ENCODE measurements around the gene TMEM145.

TMEM145 gene

DNA sequence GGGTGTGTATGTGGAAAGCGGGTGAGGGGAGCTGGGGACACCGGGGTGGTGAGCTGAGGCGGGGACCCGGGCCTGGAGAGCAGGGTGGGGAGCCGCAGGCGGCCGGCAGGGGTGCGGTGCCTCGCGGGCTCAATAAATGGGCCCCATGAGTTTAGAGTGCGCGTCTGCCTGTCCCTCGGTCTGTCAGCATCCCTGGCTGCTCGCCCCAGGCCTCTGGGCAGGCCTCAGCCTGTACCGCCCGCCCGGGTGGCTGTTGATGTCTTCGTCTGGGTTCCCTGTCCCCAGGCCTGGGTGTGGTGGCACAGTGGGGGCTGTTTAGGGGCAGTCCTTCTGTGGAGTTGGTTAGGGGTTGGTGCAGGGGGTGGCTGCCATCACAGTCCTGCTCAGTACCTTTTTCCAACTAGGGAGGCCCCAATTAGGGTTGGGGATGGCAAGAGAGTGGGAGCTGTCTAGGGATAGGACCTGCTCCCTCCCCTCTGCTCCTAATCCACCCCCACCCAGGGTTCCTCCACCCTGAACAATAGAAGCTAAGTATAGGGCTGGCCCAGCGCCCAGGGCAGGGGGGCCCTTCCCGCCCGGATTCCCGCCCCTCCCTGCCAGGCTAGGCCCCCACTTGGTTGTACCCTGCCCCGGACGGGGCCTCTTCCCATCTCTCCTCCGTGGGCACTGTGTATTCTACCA, 31.8 kb upstream of the TMEM145 start:
- TF ChIP-seq, protein P1, sequence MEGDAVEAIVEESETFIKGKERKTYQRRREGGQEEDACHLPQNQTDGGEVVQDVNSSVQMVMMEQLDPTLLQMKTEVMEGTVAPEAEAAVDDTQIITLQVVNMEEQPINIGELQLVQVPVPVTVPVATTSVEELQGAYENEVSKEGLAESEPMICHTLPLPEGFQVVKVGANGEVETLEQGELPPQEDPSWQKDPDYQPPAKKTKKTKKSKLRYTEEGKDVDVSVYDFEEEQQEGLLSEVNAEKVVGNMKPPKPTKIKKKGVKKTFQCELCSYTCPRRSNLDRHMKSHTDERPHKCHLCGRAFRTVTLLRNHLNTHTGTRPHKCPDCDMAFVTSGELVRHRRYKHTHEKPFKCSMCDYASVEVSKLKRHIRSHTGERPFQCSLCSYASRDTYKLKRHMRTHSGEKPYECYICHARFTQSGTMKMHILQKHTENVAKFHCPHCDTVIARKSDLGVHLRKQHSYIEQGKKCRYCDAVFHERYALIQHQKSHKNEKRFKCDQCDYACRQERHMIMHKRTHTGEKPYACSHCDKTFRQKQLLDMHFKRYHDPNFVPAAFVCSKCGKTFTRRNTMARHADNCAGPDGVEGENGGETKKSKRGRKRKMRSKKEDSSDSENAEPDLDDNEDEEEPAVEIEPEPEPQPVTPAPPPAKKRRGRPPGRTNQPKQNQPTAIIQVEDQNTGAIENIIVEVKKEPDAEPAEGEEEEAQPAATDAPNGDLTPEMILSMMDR (IDR thresholded peaks at IDR 0.05; ENCODE audit: low read depth, low read length), result peak; percentile 4
- peak; percentile 22 to 70 for DNase-seq (ENCODE audit: low read depth in 2 of 2)
- peak overlapping the region; percentile 41 to 76 for H3K4me3 ChIP-seq (replicated peaks in 1 of 2; ENCODE audit: low read depth in 2 of 2, low read length in 2 of 2)

DNA sequence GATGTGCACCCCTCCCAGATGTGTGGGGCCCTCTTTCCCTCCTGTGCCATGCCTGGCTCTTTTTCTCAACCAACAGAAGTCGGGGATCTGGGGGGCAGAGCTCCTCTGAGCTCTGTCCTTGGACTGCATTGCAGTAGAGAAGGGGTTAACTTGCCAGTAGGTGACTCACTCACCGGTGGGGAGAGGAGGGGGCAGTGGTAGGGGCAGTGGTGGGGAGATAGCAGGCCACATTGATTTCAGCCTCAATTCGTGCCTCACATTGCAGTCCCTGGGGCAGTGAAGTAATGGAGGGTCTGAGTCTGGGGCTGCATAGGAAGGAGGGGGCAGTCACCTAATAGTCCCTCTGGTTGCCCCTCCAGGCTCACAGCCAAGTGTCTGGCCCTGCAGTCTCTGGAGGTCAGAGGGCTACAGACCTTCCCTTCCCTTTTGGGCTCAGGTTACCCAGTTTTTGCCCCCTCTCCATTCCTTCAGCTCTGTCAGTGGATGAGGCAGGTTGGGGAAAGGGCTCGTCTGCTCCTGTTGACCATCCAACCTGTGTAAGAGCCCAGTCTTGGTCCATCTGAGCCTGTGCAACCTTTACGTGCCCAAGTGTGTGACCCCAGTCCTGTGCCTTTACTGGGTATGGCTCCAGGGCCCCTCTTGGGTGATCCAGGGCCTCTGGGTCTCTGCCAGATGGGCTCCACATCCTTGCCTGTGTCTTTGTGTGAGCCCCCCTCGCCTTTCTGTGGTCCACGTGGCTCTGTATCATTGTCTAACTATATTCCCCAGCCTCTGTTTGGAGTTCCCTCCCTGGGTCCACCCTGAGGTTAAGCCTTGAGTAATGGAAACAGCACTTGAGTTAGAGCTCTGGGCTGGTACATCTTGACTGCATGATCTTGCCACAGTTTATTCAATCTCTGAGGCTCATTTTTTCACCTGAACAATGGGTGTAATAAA, 31.0 kb upstream of the TMEM145 start:
- H3K4me3 ChIP-seq (replicated peaks in 1 of 2; ENCODE audit: low read depth in 2 of 2, low read length in 2 of 2), result peak overlapping the region; percentile 41 to 76
- peak; percentile 28 to 68 for DNase-seq (ENCODE audit: low read depth in 2 of 2)
- TF ChIP-seq, protein P1 (IDR thresholded peaks at IDR 0.05; ENCODE audit: low read depth, low read length), result no peak

DNA sequence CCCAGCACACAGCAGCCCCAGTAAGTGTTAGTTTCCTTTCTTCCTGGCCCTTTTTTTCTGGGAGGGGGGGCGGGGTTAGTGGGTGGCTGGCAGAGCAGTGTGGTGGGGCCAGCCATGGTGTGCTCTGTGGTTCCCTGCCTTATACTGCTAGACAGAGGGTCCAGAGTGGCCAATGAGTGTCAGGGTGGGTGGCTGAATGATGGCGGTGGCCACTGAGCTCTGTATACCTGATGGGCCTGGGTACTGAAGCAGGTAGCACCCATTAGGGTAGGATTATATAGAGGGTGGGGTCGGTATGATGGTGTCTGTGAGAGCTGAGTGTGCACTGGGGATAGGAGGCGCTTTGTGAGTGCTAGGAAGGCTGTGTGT, 30.3 kb upstream of the TMEM145 start:
- DNase-seq (ENCODE audit: low read depth in 2 of 2), result no peak
- TF ChIP-seq, protein P1 (IDR thresholded peaks at IDR 0.05; ENCODE audit: low read depth, low read length), result no peak
- H3K4me3 ChIP-seq (replicated peaks in 1 of 2; ENCODE audit: low read depth in 2 of 2, low read length in 2 of 2), result peak overlapping the region in 1 of 2 donors; percentile 46

DNA sequence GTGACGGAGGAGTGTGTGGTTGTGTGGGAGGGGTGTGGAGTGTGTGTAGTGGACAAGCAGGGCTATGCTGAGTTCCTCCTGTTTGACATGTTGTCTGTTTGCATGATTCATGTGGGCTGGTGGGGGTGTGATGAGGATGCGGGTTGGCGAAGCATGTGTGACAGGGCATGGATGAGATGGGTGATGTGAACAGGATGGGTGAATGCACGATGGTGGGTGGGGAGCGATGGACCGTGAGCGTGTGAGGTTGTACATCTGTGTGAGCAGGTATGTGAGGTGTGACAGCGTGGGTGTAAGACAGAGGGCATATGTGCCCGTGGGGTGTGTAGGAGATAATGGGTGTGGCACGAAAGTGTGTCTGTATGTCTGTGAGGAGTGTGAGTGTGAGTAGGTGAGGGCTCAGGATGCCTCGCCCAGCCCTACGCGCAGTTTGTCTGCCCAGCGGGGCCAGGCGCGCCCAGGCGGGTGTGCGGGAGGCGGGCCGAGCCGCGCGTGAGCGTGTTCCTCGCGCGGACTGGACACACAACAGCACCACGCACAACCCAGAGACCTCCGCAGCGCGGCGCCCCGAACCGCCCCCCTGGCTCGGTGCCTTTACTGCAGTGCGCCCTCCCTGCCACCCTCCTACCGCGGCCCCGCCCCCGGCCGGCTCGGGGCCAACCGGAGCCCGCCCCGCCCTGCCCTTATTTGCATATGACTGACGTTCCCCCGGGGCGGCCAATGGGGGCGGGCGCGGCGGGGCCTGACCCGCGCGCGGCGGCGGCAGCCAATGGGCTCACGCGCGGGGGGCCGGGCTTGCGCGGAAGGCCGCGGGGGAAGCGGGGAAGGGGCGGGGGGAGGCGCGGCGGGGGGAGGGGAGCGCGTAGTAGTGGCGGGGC, 29.7 kb upstream of the TMEM145 start:
- TF ChIP-seq, protein P1 (IDR thresholded peaks at IDR 0.05; ENCODE audit: low read depth, low read length), result no peak
- peak; percentile 90 to 97 for DNase-seq (ENCODE audit: low read depth in 2 of 2)
- peak overlapping the region in 1 of 2 donors; percentile 48 for H3K4me3 ChIP-seq (replicated peaks in 1 of 2; ENCODE audit: low read depth in 2 of 2, low read length in 2 of 2)

DNA sequence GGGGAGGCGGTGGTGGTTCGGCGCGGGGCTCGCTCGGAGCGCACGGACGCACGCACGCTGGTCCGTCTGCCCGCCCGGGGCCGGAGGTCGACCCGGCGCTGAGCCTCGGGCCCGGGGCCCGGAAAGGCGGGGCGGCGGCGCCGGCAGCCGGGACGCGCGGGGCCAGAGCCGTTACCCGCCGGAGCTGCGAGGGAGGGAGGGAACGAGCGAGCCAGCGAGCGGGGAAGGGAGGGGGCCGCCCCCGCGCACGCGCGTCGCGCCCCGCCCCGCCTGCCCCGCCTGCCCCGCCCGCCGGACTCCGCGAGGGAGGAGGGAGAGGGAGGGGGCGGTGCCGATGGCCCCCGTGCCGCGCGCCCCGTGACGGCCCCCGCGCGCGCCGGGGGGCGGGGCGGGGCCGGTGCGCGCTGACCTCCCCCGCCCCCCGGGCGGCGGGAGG, 29.0 kb upstream of the TMEM145 start:
- DNase-seq (ENCODE audit: low read depth in 2 of 2), result peak; percentile 67 to 90
- peak overlapping the region in 1 of 2 donors; percentile 63 for H3K4me3 ChIP-seq (replicated peaks in 1 of 2; ENCODE audit: low read depth in 2 of 2, low read length in 2 of 2)
- TF ChIP-seq, protein P1 (IDR thresholded peaks at IDR 0.05; ENCODE audit: low read depth, low read length), result no peak
